Mesendoderm (in vitro differentiated cells): ENCODE measurements around the gene SAC3D1.
"Not testable (repeated sequence)": the region's sequence is repeated elsewhere in the genome, so short reads cannot be mapped to it uniquely, and the experiment has no call there.

Experiments
- DNase-seq: peaks from one replicate; pipeline ENCODE4 v3.0.0; 2013
- H2AK5ac ChIP-seq: 2 replicates; pipeline ENCODE4 v1.6.1; 2013; ENCODE audit warnings: low read length, inconsistent platforms
- H2BK120ac ChIP-seq: 2 replicates; pipeline ENCODE4 v1.6.1; 2013; ENCODE audit warnings: low read depth, mild to moderate bottlenecking, low read length, moderate library complexity, mixed read lengths
- H2BK15ac ChIP-seq: replicated peaks from 2 replicates; pipeline ENCODE4 v1.6.1; 2013; ENCODE audit warnings: low read depth, mild to moderate bottlenecking, moderate library complexity
- H2BK5ac ChIP-seq: 2 replicates; pipeline ENCODE4 v1.6.1; 2013; ENCODE audit warnings: low read length, inconsistent platforms
- H3K18ac ChIP-seq: 2 replicates; pipeline ENCODE4 v1.6.1; 2013; ENCODE audit warnings: mild to moderate bottlenecking, low read length, mixed read lengths
- H3K23ac ChIP-seq: one replicate; pipeline ENCODE4 v1.6.1; 2013; ENCODE audit warnings: low read length
- H3K27ac ChIP-seq: 2 replicates; pipeline ENCODE4 v1.5.1; 2013; ENCODE audit warnings: low read depth, mild to moderate bottlenecking, inconsistent platforms, low read length, moderate library complexity
- H3K27me3 ChIP-seq: 2 replicates; pipeline ENCODE4 v1.6.1; 2013; ENCODE audit warnings: low read length, control low read depth, mild to moderate bottlenecking, inconsistent platforms; ENCODE audit not compliant: insufficient read depth, poor library complexity
- H3K36me3 ChIP-seq: 2 replicates; pipeline ENCODE4 v1.6.1; 2013; ENCODE audit warnings: low read length, inconsistent platforms; ENCODE audit not compliant: control insufficient read depth, insufficient read depth
- H3K4ac ChIP-seq: one replicate; pipeline ENCODE4 v1.6.1; 2013; ENCODE audit warnings: low read depth, mild to moderate bottlenecking, low read length, moderate library complexity
- H3K4me1 ChIP-seq: 2 replicates; pipeline ENCODE4 v1.6.1; 2013; ENCODE audit warnings: low read depth, low read length, inconsistent platforms; ENCODE audit not compliant: control insufficient read depth
- H3K4me2 ChIP-seq: 2 replicates; pipeline ENCODE4 v1.6.1; 2013; ENCODE audit warnings: low read length
- H3K4me3 ChIP-seq: 2 replicates; pipeline ENCODE4 v1.5.1; 2013; ENCODE audit warnings: mild to moderate bottlenecking, low read length
- H3K56ac ChIP-seq: one replicate; pipeline ENCODE4 v1.6.1; 2013; ENCODE audit warnings: low read length
- H3K79me1 ChIP-seq: 2 replicates; pipeline ENCODE4 v1.6.1; 2013; ENCODE audit warnings: low read length, inconsistent platforms
- H3K79me2 ChIP-seq: 2 replicates; pipeline ENCODE4 v1.6.1; 2013; ENCODE audit warnings: mild to moderate bottlenecking, low read length; ENCODE audit not compliant: control insufficient read depth, insufficient read depth
- H3K9ac ChIP-seq: 2 replicates; pipeline ENCODE4 v1.6.1; 2013; ENCODE audit warnings: low read length, inconsistent platforms
- H4K5ac ChIP-seq: one replicate; pipeline ENCODE4 v1.6.1; 2013; ENCODE audit warnings: low read length
- H4K8ac ChIP-seq: one replicate; pipeline ENCODE4 v1.6.1; 2013; ENCODE audit warnings: low read depth, mild to moderate bottlenecking, control low read depth, low read length, moderate library complexity
- WGBS: extraction: QIAGEN DNeasy Blood & Tissue Kit; methylation state at CpG from one replicate; pipeline ENCODE4 v1.1.7; 2013; ENCODE audit warnings: low lambda C conversion rate, missing lambda C conversion rate; ENCODE audit not compliant: insufficient coverage; ENCODE audit errors: extremely low coverage; 5-methylcytosine and 5-hydroxymethylcytosine counted together

Gene SAC3D1

DNA sequence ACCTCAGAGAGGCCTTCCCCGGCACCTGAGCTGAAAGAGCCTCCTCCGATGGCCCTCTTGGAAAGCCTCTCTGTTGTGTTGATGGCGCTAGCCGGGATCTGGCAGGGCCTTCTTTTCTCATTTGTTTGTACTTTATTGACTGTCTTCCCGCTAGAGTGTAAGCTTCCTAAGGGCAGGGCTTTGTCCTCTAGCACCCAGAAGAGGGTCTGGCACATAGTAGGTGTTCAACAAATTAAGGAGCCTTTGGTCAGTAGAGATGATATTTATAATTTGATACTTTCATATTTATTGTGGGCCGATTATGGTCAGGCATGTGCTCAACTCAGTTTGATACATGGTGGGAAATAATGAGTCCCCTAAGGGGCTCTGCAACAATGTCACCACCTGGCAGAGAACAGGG, 23.1 kb upstream of the SAC3D1 start:
- H4K5ac ChIP-seq = no peak overlapping the region
- H3K79me1 ChIP-seq = peaks cover 2% of the 10 kb centered on the region
- H3K18ac ChIP-seq = no peak overlapping the region
- H3K27me3 ChIP-seq = no peaks in the 10 kb centered on the region
- no peak overlapping the region for H2BK120ac ChIP-seq
- H3K4me2 ChIP-seq = no peak overlapping the region
- H3K4me3 ChIP-seq = no peak overlapping the region
- H2BK15ac ChIP-seq = no peak overlapping the region
- no peak overlapping the region for H2AK5ac ChIP-seq
- WGBS = no CpG with 5 or more reads among the region's 6 CpGs
- no peak overlapping the region for H3K56ac ChIP-seq
- no peak for DNase-seq
- no peak overlapping the region for H3K9ac ChIP-seq
- no peak overlapping the region for H3K23ac ChIP-seq
- no peak overlapping the region for H4K8ac ChIP-seq
- H3K79me2 ChIP-seq = no peaks in the 10 kb centered on the region
- peaks cover 2% of the 10 kb centered on the region for H3K4me1 ChIP-seq
- no peak overlapping the region for H3K27ac ChIP-seq
- H3K4ac ChIP-seq = no peak overlapping the region
- H2BK5ac ChIP-seq = no peak overlapping the region
- H3K36me3 ChIP-seq = peaks cover 3% of the 10 kb centered on the region

- H2BK120ac ChIP-seq = no peak overlapping the region
- H2BK5ac ChIP-seq = no peak overlapping the region
- H3K79me2 ChIP-seq = no peaks in the 10 kb centered on the region
- H3K23ac ChIP-seq = no peak overlapping the region
- no peak overlapping the region for H4K8ac ChIP-seq
- no peak overlapping the region for H2BK15ac ChIP-seq
- H3K18ac ChIP-seq = no peak overlapping the region
- no peak overlapping the region for H3K4ac ChIP-seq
- H3K4me2 ChIP-seq = no peak overlapping the region
- H3K27ac ChIP-seq = no peak overlapping the region
- no peak overlapping the region for H3K56ac ChIP-seq
- H4K5ac ChIP-seq = no peak overlapping the region
- no peak overlapping the region for H2AK5ac ChIP-seq
- H3K27me3 ChIP-seq = no peaks in the 10 kb centered on the region
- H3K79me1 ChIP-seq = peaks cover 2% of the 10 kb centered on the region
- no peak for DNase-seq
- WGBS = no CpG with 5 or more reads among the region's 7 CpGs
- no peaks in the 10 kb centered on the region for H3K4me1 ChIP-seq
- peaks cover 3% of the 10 kb centered on the region for H3K36me3 ChIP-seq
- H3K4me3 ChIP-seq = no peak overlapping the region
- H3K9ac ChIP-seq = no peak overlapping the region
These were observed 21.2 kb upstream of the SAC3D1 start for GRCh38 chr11:65019824-65020223.

DNA sequence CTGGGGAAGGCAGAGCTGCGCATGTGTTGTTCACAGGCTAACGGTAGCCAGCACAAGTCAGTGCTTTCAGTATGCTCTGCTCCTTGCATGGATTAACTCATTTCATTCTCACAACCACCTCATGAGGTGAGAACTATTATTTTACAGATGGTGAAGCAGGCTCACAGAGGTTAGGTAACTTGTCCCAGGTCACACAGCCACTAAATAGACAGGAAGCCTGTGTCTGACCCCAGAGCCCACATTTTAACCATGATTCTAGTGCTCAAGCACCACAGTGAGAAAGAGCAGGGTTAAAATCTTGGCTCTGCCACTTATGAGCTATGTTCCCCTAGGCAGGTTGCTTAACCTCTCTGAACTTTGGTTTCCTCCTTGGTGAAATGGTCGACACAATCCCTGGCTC, 20.0 kb upstream of the SAC3D1 start:
- H4K5ac ChIP-seq = no peak overlapping the region
- H3K18ac ChIP-seq = no peak overlapping the region
- DNase-seq = no peak
- H3K36me3 ChIP-seq = peaks cover 3% of the 10 kb centered on the region
- no peak overlapping the region for H2AK5ac ChIP-seq
- H3K56ac ChIP-seq = no peak overlapping the region
- no peak overlapping the region for H3K4me3 ChIP-seq
- H3K79me1 ChIP-seq = peaks cover 2% of the 10 kb centered on the region
- no peak overlapping the region for H3K9ac ChIP-seq
- H3K4me1 ChIP-seq = no peaks in the 10 kb centered on the region
- H2BK120ac ChIP-seq = no peak overlapping the region
- H2BK15ac ChIP-seq = no peak overlapping the region
- no peak overlapping the region for H2BK5ac ChIP-seq
- H4K8ac ChIP-seq = no peak overlapping the region
- no peak overlapping the region for H3K4ac ChIP-seq
- no peak overlapping the region for H3K23ac ChIP-seq
- H3K27ac ChIP-seq = no peak overlapping the region
- no peak overlapping the region for H3K4me2 ChIP-seq
- no CpG with 5 or more reads among the region's 3 CpGs for WGBS
- no peaks in the 10 kb centered on the region for H3K79me2 ChIP-seq
- H3K27me3 ChIP-seq = no peaks in the 10 kb centered on the region

GRCh38 chr11:65021509-65021908, 19.5 kb upstream of the SAC3D1 start:
- H4K5ac ChIP-seq = no peak overlapping the region
- no peak overlapping the region for H2BK5ac ChIP-seq
- H2BK120ac ChIP-seq = no peak overlapping the region
- H2BK15ac ChIP-seq = no peak overlapping the region
- DNase-seq = no peak
- H3K79me2 ChIP-seq = no peaks in the 10 kb centered on the region
- no peak overlapping the region for H2AK5ac ChIP-seq
- H3K4me2 ChIP-seq = no peak overlapping the region
- H3K56ac ChIP-seq = no peak overlapping the region
- H3K18ac ChIP-seq = no peak overlapping the region
- H3K27ac ChIP-seq = no peak overlapping the region
- no peaks in the 10 kb centered on the region for H3K27me3 ChIP-seq
- H3K79me1 ChIP-seq = peaks cover 2% of the 10 kb centered on the region
- H3K4me3 ChIP-seq = no peak overlapping the region
- no peak overlapping the region for H4K8ac ChIP-seq
- no peak overlapping the region for H3K4ac ChIP-seq
- H3K23ac ChIP-seq = no peak overlapping the region
- H3K4me1 ChIP-seq = no peaks in the 10 kb centered on the region
- WGBS = no CpG with 5 or more reads among the region's 11 CpGs
- no peak overlapping the region for H3K9ac ChIP-seq
- H3K36me3 ChIP-seq = peaks cover 3% of the 10 kb centered on the region

DNA sequence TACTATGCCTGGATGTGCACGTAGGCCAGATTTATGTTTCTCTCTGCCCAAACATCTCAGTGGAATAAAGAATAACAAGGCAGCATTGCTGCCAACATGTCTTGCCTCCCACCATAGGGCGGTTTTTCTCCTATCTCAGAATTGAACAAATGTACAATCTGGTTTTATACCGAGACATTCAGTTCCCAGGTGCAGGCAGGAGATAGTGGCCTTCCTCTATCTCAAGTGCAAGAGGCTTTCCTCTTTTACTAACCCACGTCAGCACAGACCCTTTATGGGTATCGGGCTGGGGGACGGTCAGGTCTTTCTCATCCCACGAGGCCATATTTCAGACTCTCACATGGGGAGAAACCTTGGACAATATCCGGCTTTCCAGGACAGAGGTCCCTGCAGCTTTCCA, 17.5 kb upstream of the SAC3D1 start:
- H3K4me1 ChIP-seq, H3K79me2 ChIP-seq, H2BK15ac ChIP-seq, H3K4ac ChIP-seq, H3K27ac ChIP-seq, H3K27me3 ChIP-seq, H3K4me2 ChIP-seq, H2BK5ac ChIP-seq, H3K79me1 ChIP-seq, H3K36me3 ChIP-seq, H3K56ac ChIP-seq, DNase-seq, H3K18ac ChIP-seq, H2BK120ac ChIP-seq, H2AK5ac ChIP-seq, H4K8ac ChIP-seq, H4K5ac ChIP-seq, H3K4me3 ChIP-seq, H3K23ac ChIP-seq, H3K9ac ChIP-seq: not testable (repeated sequence)
- WGBS = no CpG with 5 or more reads among the region's 8 CpGs

DNA sequence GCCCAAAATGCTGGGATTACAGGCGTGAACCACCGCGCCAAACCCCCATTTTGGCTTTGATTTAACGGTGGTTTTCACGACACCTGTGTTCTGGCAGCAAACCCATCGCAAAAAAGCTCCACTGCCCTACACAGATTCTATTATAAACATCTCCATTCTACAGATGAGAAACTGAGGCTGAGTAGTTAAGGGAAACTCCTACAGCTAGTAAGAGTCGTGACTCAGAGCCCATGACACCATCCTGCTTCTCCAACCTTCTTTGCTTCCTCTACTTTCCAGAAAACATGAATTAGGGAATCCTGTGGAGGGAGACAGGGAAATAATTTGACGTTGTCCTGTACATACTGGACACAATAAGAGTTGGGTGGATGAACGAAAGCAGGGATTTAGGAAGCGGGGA, 14.2 kb upstream of the SAC3D1 start:
- Histone ChIP-seq H3K36me3 (no peaks in the 10 kb centered on the region), H3K9ac (peak overlapping the region; percentile 19), H3K27ac (no peak overlapping the region), H3K79me1 (no peaks in the 10 kb centered on the region), H3K56ac (peak overlapping the region; percentile 38), H3K23ac (no peak overlapping the region), H4K8ac (no peak overlapping the region), H3K27me3 (no peaks in the 10 kb centered on the region), H3K18ac (no peak overlapping the region), H2BK15ac (no peak overlapping the region), H3K4me2 (no peak overlapping the region), H3K4me1 (no peaks in the 10 kb centered on the region), H2AK5ac (no peak overlapping the region), H2BK5ac (no peak overlapping the region), H3K4me3 (no peak overlapping the region), H4K5ac (no peak overlapping the region), H3K79me2 (no peaks in the 10 kb centered on the region), H2BK120ac (no peak overlapping the region), H3K4ac (no peak overlapping the region)
- no peak for DNase-seq
- WGBS = no CpG with 5 or more reads among the region's 10 CpGs
